Mammary epithelial cell (primary cell): ENCODE measurements around the gene NMRAL1.

Source experiments
- EZH2 ChIP-seq: IDR thresholded peaks from 2 replicates; pipeline ENCODE4 v1.6.1; 2012; ENCODE audit warnings: low read length, inconsistent platforms, borderline replicate concordance
- TF ChIP-seq, protein P1 (sequence below), 2 donors: IDR thresholded peaks in 1 of 2; conservative IDR thresholded peaks in 1 of 2; 2 replicates each; pipeline ENCODE4 v1.5.1; 2011 to 2012; ENCODE audit warnings: inconsistent platforms in 2 of 2, low read length in 2 of 2, mild to moderate bottlenecking in 2 of 2, control low read depth in 1 of 2, low read depth in 1 of 2; ENCODE audit not compliant: insufficient read depth in 1 of 2; ENCODE audit errors: extremely low read depth in 1 of 2

DNA sequence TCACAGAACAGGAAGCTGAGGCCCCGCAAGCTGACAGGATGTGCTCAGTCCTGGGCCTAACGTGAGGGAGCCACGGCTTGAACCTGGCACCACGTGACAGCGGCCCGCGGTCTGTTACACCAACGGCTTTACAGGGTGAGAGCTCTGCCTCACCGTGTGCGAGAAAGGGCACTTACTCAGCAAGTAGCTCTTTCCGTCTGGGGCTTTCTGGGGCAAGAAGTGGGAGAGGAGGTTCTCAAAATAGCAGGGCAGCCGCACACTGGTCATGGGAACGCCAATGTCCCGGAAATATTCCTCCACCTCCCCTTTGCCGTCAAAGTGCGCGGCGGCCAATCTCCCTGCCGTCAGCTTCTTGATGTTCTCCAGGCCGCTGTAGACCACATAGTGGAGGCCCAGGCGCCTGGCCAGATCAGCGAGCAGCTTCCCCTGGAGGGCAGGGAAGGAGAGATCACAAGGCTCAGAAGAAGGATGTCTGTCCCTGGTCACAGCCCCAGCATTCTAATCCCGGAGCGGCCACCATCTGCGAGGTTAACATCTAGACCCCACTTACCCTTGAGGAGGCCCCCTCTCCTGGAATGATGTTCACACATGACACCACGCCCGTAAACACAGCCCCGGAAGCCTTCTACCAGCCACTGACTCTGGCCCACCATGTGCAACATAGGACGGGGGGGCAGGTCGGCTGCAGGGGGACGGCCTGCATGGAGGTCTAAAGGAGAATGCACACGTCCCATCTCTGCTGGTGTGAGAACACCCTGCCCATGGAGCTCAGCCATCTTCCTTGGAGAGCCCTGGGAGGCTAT is 8.2 kb downstream of the NMRAL1 start:
- TF ChIP-seq, protein P1, sequence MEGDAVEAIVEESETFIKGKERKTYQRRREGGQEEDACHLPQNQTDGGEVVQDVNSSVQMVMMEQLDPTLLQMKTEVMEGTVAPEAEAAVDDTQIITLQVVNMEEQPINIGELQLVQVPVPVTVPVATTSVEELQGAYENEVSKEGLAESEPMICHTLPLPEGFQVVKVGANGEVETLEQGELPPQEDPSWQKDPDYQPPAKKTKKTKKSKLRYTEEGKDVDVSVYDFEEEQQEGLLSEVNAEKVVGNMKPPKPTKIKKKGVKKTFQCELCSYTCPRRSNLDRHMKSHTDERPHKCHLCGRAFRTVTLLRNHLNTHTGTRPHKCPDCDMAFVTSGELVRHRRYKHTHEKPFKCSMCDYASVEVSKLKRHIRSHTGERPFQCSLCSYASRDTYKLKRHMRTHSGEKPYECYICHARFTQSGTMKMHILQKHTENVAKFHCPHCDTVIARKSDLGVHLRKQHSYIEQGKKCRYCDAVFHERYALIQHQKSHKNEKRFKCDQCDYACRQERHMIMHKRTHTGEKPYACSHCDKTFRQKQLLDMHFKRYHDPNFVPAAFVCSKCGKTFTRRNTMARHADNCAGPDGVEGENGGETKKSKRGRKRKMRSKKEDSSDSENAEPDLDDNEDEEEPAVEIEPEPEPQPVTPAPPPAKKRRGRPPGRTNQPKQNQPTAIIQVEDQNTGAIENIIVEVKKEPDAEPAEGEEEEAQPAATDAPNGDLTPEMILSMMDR (conservative IDR thresholded peaks at IDR 0.05 in 1 of 2, IDR thresholded peaks at IDR 0.05 in 1 of 2; ENCODE audit: extremely low read depth in 1 of 2, insufficient read depth in 1 of 2, low read depth in 1 of 2, low read length in 2 of 2) = no peak
- TF ChIP-seq EZH2 = no peak
